ENCODE results near the gene FUZ. TPM values are rescaled to one million over a fixed set of nuclear protein-coding genes. Genes with fewer than 3 reads are reported as not detected.

Gene FUZ
- total RNA-seq, 4 donors from 2014 or later = 4.7 to 13.7 (median 8.1) TPM

DNA sequence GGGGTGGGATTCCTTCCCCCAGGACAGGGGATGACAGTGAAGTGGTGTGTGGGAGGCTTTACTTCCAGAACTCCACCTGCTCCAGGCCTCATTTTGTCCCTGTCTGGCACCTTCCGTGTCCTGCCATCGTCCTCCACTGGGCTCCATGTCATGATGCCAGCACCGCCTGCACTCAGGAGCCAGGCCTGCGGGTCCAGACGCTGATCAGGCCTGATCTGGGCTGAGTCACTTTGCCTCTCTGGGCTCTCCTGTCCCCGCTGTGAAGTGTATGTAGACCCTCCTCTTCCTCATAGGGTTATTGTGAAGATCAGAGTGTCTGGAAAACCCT is 9.6 kb downstream of the FUZ start:
- H3K27ac ChIP-seq = no peak overlapping the region
- 51 to 71% methylated on average over 6 of the region's 6 CpGs for WGBS, 2 donors
- H3K27me3 ChIP-seq = no peaks in the 10 kb centered on the region
- peaks cover 0 to 22% (median 3%) of the 10 kb centered on the region in 3 donors for H3K4me1 ChIP-seq
- intact Hi-C loops (cut with DNase I) = no loop called here
- H3K36me3 ChIP-seq = peaks cover 30 to 93% (median 42%) of the 10 kb centered on the region in 3 donors
- H3K9me3 ChIP-seq = no peaks in the 10 kb centered on the region
- no peak for DNase-seq
- no peak overlapping the region for H3K4me3 ChIP-seq
- TF ChIP-seq POLR2A (IDR thresholded peaks at IDR 0.05) = no peak
- no peak for TF ChIP-seq CTCF (IDR thresholded peaks at IDR 0.05)

DNA sequence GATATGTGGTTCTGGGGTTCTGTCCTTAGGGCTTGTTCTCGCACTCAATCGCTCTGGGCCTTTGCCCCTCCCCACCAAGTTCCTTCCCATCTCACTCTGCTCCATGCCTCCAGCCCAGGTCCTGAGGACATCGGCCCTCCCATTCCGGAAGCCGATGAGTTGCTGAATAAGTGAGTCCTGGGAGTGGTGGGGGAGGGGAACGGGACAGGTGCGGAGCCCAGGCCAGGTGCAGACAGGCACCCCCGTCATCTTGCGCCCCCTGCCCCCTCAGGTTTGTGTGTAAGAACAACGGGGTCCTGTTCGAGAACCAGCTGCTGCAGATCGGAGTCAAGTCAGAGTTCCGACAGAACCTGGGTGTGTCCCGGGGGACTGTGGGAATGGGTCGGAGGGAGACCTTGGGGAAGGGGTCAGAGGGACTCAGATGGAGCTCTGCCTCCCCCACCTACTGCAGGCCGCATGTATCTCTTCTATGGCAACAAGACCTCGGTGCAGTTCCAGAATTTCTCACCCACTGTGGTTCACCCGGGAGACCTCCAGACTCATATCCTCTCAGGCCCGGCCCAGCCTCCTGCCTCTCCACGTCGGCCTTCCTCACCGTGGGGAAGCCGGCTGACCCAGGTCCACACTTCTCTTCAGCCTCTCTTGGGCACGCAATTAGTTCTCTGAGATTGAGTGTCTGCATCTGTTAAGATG is 10.1 kb downstream of the FUZ start:
- Histone ChIP-seq H3K36me3 (peaks cover 30 to 98% (median 47%) of the 10 kb centered on the region in 3 donors), H3K27me3 (no peaks in the 10 kb centered on the region), H3K27ac (peak overlapping the region in 3 of 4 donors; percentile 54 to 62 (median 57)), H3K9me3 (no peaks in the 10 kb centered on the region), H3K4me3 (peak overlapping the region in 2 of 4 donors; percentile 40 to 53), H3K4me1 (peaks cover 0 to 17% (median 0%) of the 10 kb centered on the region in 3 donors)
- TF ChIP-seq POLR2A (IDR thresholded peaks at IDR 0.05) (no peak), CTCF (IDR thresholded peaks at IDR 0.05) (no peak)
- no peak for DNase-seq
- WGBS, 2 donors = 84 to 88% methylated on average over 8 to 12 of the region's 24 CpGs
- intact Hi-C loops (cut with DNase I) = no loop called here

- Histone ChIP-seq H3K4me3 (peak overlapping the region in 3 of 4 donors; percentile 35 to 53 (median 40)), H3K27ac (peak overlapping the region in 3 of 4 donors; percentile 54 to 62 (median 57)), H3K27me3 (no peaks in the 10 kb centered on the region), H3K9me3 (no peaks in the 10 kb centered on the region), H3K36me3 (peaks cover 30 to 100% (median 54%) of the 10 kb centered on the region in 3 donors), H3K4me1 (peaks cover 0 to 17% (median 0%) of the 10 kb centered on the region in 3 donors)
- intact Hi-C loops (cut with DNase I) = no loop called here
- WGBS, 2 donors = 56 to 70% methylated on average over 9 to 14 of the region's 38 CpGs
- TF ChIP-seq CTCF (IDR thresholded peaks at IDR 0.05) = peak in 4 of 6 experiments; percentile 6 to 21 (median 19)
- no peak for TF ChIP-seq POLR2A (IDR thresholded peaks at IDR 0.05)
- DNase-seq = no peak
Observed at GRCh38 chr19:49801966-49802661, 11.0 kb downstream of the FUZ start.

GRCh38 chr19:49801401-49801888 is 11.6 kb downstream of the FUZ start:
- H3K27ac ChIP-seq = peak overlapping the region in 3 of 4 donors; percentile 54 to 62 (median 57)
- TF ChIP-seq CTCF (IDR thresholded peaks at IDR 0.05) (no peak), POLR2A (IDR thresholded peaks at IDR 0.05) (no peak)
- intact Hi-C loops (cut with DNase I) = no loop called here
- peaks cover 30 to 100% (median 60%) of the 10 kb centered on the region in 3 donors for H3K36me3 ChIP-seq
- 96 to 97% methylated on average over 7 to 12 of the region's 32 CpGs for WGBS, 2 donors
- peaks cover 0 to 17% (median 0%) of the 10 kb centered on the region in 3 donors for H3K4me1 ChIP-seq
- peak overlapping the region in 3 of 4 donors; percentile 35 to 53 (median 40) for H3K4me3 ChIP-seq
- no peaks in the 10 kb centered on the region for H3K27me3 ChIP-seq
- no peak for DNase-seq
- no peaks in the 10 kb centered on the region for H3K9me3 ChIP-seq

GRCh38 chr19:49800771-49801170 is 12.3 kb downstream of the FUZ start:
- no peak for TF ChIP-seq CTCF (IDR thresholded peaks at IDR 0.05)
- TF ChIP-seq POLR2A (IDR thresholded peaks at IDR 0.05) = no peak
- Histone ChIP-seq H3K4me1 (peaks cover 0 to 17% (median 0%) of the 10 kb centered on the region in 3 donors), H3K27me3 (no peaks in the 10 kb centered on the region), H3K4me3 (no peak overlapping the region), H3K9me3 (no peaks in the 10 kb centered on the region), H3K36me3 (peaks cover 36 to 100% (median 66%) of the 10 kb centered on the region in 3 donors), H3K27ac (no peak overlapping the region)
- intact Hi-C loops (cut with DNase I) = no loop called here
- no peak for DNase-seq
- WGBS, 2 donors = 83% methylated on average over 7 of the region's 10 CpGs; no CpG with 5 or more reads in 1 of the 2 donors

All from esophagus squamous epithelium (tissue), 5 donors.